ENCODE data around the gene TTC33.

The TTC33 gene

DNA sequence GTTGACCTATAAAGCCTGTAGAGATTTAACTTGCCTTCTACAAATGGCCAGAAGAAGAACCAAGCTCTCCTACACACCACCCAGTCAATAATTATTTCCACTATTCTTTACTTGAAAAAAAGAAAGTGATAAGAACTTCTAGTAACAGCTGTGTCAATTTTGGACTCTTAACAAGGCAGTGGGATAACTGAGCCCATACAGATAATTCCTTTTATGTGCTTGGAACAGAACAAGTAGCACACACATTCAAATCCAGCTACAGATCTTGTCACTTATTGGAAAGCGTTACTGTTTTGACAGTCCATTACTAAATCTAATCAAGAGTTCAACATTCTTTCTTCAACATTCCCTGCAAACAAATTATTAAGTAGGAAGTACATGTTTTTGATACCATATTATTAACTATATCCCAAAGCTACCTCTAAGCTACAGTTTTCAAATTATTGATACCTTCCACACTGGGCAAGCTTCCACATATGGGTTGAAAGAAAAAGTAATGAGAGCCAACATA is 69.7 kb downstream of the TTC33 start:
- Histone ChIP-seq H3K9me2 (replicated peaks; ENCODE audit: insufficient read depth, low read length) (no peaks in the 10 kb centered on the region), H4K20me1 (ENCODE audit: low read depth, low read length) (no peaks in the 10 kb centered on the region), H3K27ac (ENCODE audit: low read depth, low read length) (no peak overlapping the region), H3K27me3 (ENCODE audit: low read length) (no peaks in the 10 kb centered on the region), H3K9me3 (ENCODE audit: insufficient read depth, low read length) (no peaks in the 10 kb centered on the region), H3K4me3 (ENCODE audit: insufficient read depth, low read length, poor library complexity, severe bottlenecking) (no peak overlapping the region), H3K79me2 (ENCODE audit: insufficient read depth, low read length) (no peaks in the 10 kb centered on the region), H2AFZ (ENCODE audit: low read depth, low read length, severe bottlenecking) (no peak overlapping the region), H3F3A (ENCODE audit: insufficient read depth) (peaks cover 4% of the 10 kb centered on the region; the same call in 1 of the 2 replicates), H3K36me3 (ENCODE audit: low read length) (no peaks in the 10 kb centered on the region), H3K4me2 (ENCODE audit: low read depth, low read length, poor library complexity, severe bottlenecking) (no peak overlapping the region), H3K9ac (ENCODE audit: low read length) (no peak overlapping the region)
- TF ChIP-seq, protein P1, sequence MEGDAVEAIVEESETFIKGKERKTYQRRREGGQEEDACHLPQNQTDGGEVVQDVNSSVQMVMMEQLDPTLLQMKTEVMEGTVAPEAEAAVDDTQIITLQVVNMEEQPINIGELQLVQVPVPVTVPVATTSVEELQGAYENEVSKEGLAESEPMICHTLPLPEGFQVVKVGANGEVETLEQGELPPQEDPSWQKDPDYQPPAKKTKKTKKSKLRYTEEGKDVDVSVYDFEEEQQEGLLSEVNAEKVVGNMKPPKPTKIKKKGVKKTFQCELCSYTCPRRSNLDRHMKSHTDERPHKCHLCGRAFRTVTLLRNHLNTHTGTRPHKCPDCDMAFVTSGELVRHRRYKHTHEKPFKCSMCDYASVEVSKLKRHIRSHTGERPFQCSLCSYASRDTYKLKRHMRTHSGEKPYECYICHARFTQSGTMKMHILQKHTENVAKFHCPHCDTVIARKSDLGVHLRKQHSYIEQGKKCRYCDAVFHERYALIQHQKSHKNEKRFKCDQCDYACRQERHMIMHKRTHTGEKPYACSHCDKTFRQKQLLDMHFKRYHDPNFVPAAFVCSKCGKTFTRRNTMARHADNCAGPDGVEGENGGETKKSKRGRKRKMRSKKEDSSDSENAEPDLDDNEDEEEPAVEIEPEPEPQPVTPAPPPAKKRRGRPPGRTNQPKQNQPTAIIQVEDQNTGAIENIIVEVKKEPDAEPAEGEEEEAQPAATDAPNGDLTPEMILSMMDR (IDR thresholded peaks at IDR 0.05; ENCODE audit: insufficient read depth, low read length, poor library complexity, severe bottlenecking) = no peak
- TF ChIP-seq EZH2phosphoT487 (conservative IDR thresholded peaks at IDR 0.05; ENCODE audit: low read length) = no peak

DNA sequence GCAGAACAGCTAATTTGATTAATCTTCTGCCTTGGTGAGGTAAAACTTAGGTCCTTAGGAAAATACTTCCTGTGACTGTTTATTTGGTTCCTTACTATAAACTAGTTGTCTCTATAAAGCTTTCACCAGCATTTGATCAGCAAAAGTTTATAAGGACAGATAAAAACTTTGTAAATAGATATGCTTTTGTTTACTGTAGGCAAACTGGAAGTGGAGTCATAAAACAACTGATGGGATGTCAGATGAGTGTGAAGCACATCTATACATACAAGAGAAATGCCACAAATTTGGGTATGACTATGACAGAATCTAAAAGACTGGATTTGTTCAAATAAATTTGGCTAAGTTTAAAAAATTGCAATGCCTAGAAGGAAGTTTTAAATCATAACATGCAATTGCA is 70.6 kb downstream of the TTC33 start:
- Histone ChIP-seq H3K36me3 (ENCODE audit: low read length) (no peaks in the 10 kb centered on the region), H3F3A (ENCODE audit: insufficient read depth) (peaks cover 4% of the 10 kb centered on the region; the same call in 1 of the 2 replicates), H3K9me2 (replicated peaks; ENCODE audit: insufficient read depth, low read length) (no peaks in the 10 kb centered on the region), H3K4me3 (ENCODE audit: insufficient read depth, low read length, poor library complexity, severe bottlenecking) (no peak overlapping the region), H3K4me2 (ENCODE audit: low read depth, low read length, poor library complexity, severe bottlenecking) (no peak overlapping the region), H3K27me3 (ENCODE audit: low read length) (no peaks in the 10 kb centered on the region), H3K27ac (ENCODE audit: low read depth, low read length) (no peak overlapping the region), H2AFZ (ENCODE audit: low read depth, low read length, severe bottlenecking) (no peak overlapping the region), H4K20me1 (ENCODE audit: low read depth, low read length) (no peaks in the 10 kb centered on the region), H3K9ac (ENCODE audit: low read length) (no peak overlapping the region), H3K9me3 (ENCODE audit: insufficient read depth, low read length) (no peaks in the 10 kb centered on the region), H3K79me2 (ENCODE audit: insufficient read depth, low read length) (no peaks in the 10 kb centered on the region)
- TF ChIP-seq, protein P1 (IDR thresholded peaks at IDR 0.05; ENCODE audit: insufficient read depth, low read length, poor library complexity, severe bottlenecking) = no peak
- TF ChIP-seq EZH2phosphoT487 (conservative IDR thresholded peaks at IDR 0.05; ENCODE audit: low read length) = no peak

DNA sequence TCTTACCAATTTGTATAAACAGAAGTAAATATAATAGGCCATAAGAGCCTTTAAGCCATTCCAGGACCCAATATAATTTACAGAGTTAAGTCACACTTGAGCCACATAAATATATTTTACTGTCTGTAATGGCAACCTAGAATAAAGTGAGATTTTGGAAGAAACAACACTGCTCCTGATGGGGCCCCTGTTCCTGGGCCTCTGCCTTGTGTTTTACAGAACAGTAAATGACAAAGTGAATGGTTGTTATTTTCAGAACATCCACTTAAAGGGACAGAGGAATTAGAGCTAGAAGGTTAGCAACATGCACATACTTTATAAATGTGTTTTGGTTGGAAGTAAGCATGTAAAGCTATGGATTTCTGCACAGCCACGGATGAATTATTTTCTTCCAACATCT is 72.5 kb downstream of the TTC33 start:
- no peak overlapping the region for H3K27ac ChIP-seq (ENCODE audit: low read depth, low read length)
- H4K20me1 ChIP-seq (ENCODE audit: low read depth, low read length) = no peaks in the 10 kb centered on the region
- H3K4me2 ChIP-seq (ENCODE audit: low read depth, low read length, poor library complexity, severe bottlenecking) = no peak overlapping the region
- H3K79me2 ChIP-seq (ENCODE audit: insufficient read depth, low read length) = no peaks in the 10 kb centered on the region
- no peaks in the 10 kb centered on the region for H3K9me2 ChIP-seq (replicated peaks; ENCODE audit: insufficient read depth, low read length)
- no peaks in the 10 kb centered on the region for H3K36me3 ChIP-seq (ENCODE audit: low read length)
- H3K9me3 ChIP-seq (ENCODE audit: insufficient read depth, low read length) = no peaks in the 10 kb centered on the region
- TF ChIP-seq EZH2phosphoT487 (conservative IDR thresholded peaks at IDR 0.05; ENCODE audit: low read length) = no peak
- TF ChIP-seq, protein P1 (IDR thresholded peaks at IDR 0.05; ENCODE audit: insufficient read depth, low read length, poor library complexity, severe bottlenecking) = no peak
- no peak overlapping the region for H2AFZ ChIP-seq (ENCODE audit: low read depth, low read length, severe bottlenecking)
- no peaks in the 10 kb centered on the region for H3K27me3 ChIP-seq (ENCODE audit: low read length)
- H3K4me3 ChIP-seq (ENCODE audit: insufficient read depth, low read length, poor library complexity, severe bottlenecking) = no peak overlapping the region
- H3K9ac ChIP-seq (ENCODE audit: low read length) = no peak overlapping the region
- peaks cover 10% of the 10 kb centered on the region for H3F3A ChIP-seq (ENCODE audit: insufficient read depth)

Data from SU-DHL-6 (cell line).